BJ (cell line): ENCODE data around the gene ITGAD. TPM values are rescaled to one million over a fixed set of nuclear protein-coding genes. Genes with fewer than 3 reads are reported as not detected.

ENCODE experiments used
- CTCF ChIA-PET: fragments of 350-600 bp; formaldehyde crosslinking; extraction: SDS; loops from one replicate; lab custom pipeline; 2021; ENCODE audit warnings: antibody characterized with exemption, inconsistent platforms; lab: Yijun Ruan, JAX
- POLR2A ChIA-PET: fragments of 300-600 bp; sonication (Branson Sonifier 250); formaldehyde crosslinking; extraction: SDS; loops from one replicate; lab custom pipeline; 2021; ENCODE audit warnings: antibody characterized with exemption; lab: Charles Lee
- DNase-seq: peaks from one replicate; pipeline ENCODE4 v3.0.0-alpha.2; 2011; ENCODE audit warnings: low read depth
- H3K27me3 ChIP-seq: 2 replicates; pipeline ENCODE4 v1.6.0; 2011; ENCODE audit warnings: low read length; ENCODE audit not compliant: control insufficient read depth, insufficient read depth
- H3K36me3 ChIP-seq: 2 replicates; pipeline ENCODE4 v1.5.1; 2011; ENCODE audit warnings: low read length; ENCODE audit not compliant: control insufficient read depth, insufficient read depth
- H3K4me3 ChIP-seq: 2 replicates; pipeline ENCODE4 v1.5.1; 2011; ENCODE audit warnings: low read depth, mild to moderate bottlenecking, control low read depth, low read length
- polyA plus RNA-seq: library from polyadenylated mRNA; depleted of rRNA; stranded (reverse); fragments of >200 nt; gene quantifications from 2 replicates; pipeline ENCODE4 v1.2.3, GENCODE V29; 2011
- TF ChIP-seq, protein P1 (sequence below): IDR thresholded peaks from 2 replicates; pipeline ENCODE4 v1.5.1; 2011; ENCODE audit warnings: low read depth, mild to moderate bottlenecking, control low read depth, inconsistent platforms, low read length, moderate library complexity; ENCODE audit not compliant: insufficient read depth

ITGAD gene
- polyA plus RNA-seq, 1 experiment: not detected

- H3K4me3 ChIP-seq: no peak overlapping the region
- TF ChIP-seq, protein P1, sequence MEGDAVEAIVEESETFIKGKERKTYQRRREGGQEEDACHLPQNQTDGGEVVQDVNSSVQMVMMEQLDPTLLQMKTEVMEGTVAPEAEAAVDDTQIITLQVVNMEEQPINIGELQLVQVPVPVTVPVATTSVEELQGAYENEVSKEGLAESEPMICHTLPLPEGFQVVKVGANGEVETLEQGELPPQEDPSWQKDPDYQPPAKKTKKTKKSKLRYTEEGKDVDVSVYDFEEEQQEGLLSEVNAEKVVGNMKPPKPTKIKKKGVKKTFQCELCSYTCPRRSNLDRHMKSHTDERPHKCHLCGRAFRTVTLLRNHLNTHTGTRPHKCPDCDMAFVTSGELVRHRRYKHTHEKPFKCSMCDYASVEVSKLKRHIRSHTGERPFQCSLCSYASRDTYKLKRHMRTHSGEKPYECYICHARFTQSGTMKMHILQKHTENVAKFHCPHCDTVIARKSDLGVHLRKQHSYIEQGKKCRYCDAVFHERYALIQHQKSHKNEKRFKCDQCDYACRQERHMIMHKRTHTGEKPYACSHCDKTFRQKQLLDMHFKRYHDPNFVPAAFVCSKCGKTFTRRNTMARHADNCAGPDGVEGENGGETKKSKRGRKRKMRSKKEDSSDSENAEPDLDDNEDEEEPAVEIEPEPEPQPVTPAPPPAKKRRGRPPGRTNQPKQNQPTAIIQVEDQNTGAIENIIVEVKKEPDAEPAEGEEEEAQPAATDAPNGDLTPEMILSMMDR: no peak
- H3K27me3 ChIP-seq: no peaks in the 10 kb centered on the region
- no peak for DNase-seq
- CTCF ChIA-PET: no interaction called here
- H3K36me3 ChIP-seq: peaks cover 27% of the 10 kb centered on the region
- POLR2A ChIA-PET: no interaction called here
Observed at GRCh38 chr16:31464348-31464769, 71.2 kb downstream of the ITGAD start.

DNA sequence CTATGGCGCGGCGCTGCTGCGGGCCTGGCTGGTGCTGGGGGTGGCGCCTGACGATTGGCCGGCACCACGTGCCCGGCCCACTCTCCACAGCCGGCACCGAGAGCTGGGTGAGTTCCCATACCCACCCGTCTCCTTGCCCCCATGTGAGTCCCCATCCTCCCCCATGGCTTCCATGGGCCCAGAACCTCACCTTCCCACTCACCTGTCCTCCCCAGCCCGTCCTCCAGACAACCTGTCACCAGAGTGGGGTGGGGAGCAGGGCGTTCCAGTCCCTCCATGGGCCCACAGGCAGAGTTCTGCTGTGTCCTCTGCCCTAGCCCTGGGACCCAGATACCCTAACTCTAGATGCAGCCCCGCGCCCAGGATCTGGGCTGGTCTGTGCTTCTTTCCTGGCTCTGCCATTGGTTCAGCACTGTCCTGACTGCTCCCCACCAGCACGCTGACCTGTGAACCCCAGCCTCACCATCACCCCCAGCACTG is 71.7 kb downstream of the ITGAD start:
- CTCF ChIA-PET: no interaction called here
- no peak for DNase-seq
- Histone ChIP-seq H3K4me3 (no peak overlapping the region), H3K36me3 (peaks cover 27% of the 10 kb centered on the region), H3K27me3 (no peaks in the 10 kb centered on the region)
- POLR2A ChIA-PET: no interaction called here
- TF ChIP-seq, protein P1: no peak

DNA sequence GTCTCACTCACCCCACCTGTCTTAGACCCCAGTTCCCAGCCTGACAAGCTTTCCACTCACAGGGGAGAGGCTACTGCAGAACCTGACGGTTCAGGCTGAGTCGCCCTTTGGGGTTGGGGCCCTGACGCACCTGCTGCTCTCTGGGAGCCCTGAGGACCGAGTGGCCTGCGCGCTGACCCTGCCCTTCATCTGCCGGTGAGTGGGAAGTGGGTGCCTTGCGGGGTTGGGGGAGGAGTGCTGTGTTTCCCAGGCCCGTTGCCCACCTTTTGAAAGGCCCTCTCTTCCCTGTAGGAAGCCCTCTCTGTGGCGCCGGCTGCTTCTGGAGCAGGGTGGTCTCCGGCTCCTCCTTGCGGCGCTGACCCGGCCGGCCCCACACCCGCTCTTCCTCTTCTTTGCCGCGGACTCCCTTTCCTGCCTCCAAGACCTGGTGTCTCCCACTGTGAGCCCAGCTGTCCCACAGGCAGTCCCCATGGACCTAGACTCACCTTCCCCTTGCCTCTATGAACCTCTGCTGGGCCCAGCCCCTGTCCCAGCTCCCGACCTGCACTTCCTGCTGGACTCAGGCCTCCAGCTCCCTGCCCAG is 72.7 kb downstream of the ITGAD start:
- ChIA-PET CTCF (no interaction called here), POLR2A (no interaction called here)
- no peak for DNase-seq
- no peak overlapping the region for H3K4me3 ChIP-seq
- H3K27me3 ChIP-seq: no peaks in the 10 kb centered on the region
- H3K36me3 ChIP-seq: peaks cover 27% of the 10 kb centered on the region
- TF ChIP-seq, protein P1: no peak

DNA sequence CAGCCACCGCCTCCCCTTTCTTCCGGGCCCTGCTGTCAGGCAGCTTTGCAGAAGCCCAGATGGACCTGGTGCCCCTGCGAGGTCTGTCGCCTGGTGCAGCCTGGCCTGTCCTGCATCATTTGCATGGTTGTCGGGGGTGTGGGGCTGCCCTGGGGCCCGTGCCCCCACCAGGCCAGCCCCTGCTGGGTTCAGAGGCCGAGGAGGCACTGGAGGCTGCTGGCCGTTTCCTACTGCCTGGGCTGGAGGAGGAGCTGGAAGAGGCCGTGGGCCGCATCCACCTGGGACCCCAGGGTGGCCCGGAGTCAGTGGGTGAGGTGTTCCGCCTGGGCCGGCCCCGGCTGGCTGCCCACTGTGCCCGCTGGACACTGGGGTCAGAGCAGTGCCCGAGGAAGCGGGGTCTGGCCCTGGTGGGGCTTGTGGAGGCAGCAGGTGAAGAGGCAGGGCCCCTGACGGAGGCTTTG is 73.3 kb downstream of the ITGAD start:
- POLR2A ChIA-PET: no interaction called here

DNA sequence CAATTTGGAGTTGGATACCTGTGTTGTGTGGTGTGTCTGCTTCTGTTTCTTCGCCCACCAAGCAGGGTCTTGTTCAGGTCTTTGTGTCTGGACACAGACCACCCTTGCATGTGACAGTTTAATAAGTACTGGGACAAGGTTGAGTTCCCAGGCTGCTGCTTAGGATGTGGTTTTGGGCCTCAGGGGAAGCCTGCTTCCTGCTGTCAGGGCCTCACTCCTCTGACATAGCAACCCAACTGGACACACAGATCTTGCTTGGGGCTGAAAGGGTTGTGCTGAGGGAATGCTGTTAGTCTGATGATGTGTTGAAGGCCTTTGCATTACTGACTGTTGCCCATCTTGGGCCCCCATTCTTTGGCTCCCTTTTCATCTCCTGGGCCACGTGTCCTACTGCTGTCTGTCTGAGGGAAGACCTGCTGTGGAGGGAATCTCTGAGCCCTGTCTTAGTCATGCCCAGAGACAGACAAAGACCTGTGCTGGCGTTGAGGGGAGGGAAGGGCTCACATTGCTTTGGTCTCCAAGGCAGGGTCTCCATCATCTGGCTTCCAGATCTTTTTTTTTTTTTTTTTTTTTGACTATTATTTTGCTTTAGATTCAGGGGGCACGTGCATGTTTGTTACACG is 74.1 kb downstream of the ITGAD start:
- no peaks in the 10 kb centered on the region for H3K27me3 ChIP-seq
- peaks cover 21% of the 10 kb centered on the region for H3K36me3 ChIP-seq
- ChIA-PET CTCF (no interaction called here), POLR2A (no interaction called here)
- TF ChIP-seq, protein P1: no peak
- H3K4me3 ChIP-seq: no peak overlapping the region
- no peak for DNase-seq

More for the DNA sequence above, 73.3 kb downstream of the ITGAD start:
- CTCF ChIA-PET: no interaction called here
- Histone ChIP-seq H3K36me3 (peaks cover 27% of the 10 kb centered on the region), H3K27me3 (no peaks in the 10 kb centered on the region), H3K4me3 (no peak overlapping the region)
- DNase-seq: no peak
- TF ChIP-seq, protein P1: no peak
